ENCODE results near the gene VWDE.
"Not testable (repeated sequence)": the region's sequence is repeated elsewhere in the genome, so short reads cannot be mapped to it uniquely, and the experiment has no call there.

Gene VWDE

GRCh38 chr7:12418452-12418851, 14.8 kb upstream of the VWDE start:
- in situ Hi-C loops (cut with HindIII; ENCODE audit: low sequenced_read_pairs) = no loop called here
- TF ChIP-seq, protein P1, sequence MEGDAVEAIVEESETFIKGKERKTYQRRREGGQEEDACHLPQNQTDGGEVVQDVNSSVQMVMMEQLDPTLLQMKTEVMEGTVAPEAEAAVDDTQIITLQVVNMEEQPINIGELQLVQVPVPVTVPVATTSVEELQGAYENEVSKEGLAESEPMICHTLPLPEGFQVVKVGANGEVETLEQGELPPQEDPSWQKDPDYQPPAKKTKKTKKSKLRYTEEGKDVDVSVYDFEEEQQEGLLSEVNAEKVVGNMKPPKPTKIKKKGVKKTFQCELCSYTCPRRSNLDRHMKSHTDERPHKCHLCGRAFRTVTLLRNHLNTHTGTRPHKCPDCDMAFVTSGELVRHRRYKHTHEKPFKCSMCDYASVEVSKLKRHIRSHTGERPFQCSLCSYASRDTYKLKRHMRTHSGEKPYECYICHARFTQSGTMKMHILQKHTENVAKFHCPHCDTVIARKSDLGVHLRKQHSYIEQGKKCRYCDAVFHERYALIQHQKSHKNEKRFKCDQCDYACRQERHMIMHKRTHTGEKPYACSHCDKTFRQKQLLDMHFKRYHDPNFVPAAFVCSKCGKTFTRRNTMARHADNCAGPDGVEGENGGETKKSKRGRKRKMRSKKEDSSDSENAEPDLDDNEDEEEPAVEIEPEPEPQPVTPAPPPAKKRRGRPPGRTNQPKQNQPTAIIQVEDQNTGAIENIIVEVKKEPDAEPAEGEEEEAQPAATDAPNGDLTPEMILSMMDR (IDR thresholded peaks at IDR 0.05; ENCODE audit: low read depth, low read length, missing control alignments) = no peak
- no peak for DNase-seq (ENCODE audit: low read depth)
- H3K4me3 ChIP-seq (ENCODE audit: low read depth, low read length) = no peak overlapping the region

DNA sequence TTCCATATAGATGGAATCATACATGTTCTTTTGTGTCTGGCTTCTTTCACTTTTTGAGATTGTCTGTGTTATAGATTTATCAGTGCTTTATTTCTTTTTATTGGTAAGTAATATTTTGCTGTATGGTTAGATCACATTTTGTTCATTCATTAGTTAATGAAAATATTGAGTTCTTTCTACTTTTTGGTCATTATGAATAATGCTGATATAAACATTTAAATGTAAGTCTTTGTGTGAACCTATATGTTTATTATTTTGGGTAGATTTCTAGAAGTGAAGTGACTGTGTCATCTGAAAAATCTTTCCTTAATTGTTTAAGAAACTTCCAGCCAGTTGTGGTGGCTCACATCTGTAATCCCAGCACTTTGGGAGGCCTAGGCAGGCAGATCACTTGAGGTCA, 11.4 kb upstream of the VWDE start:
- in situ Hi-C loops (cut with HindIII; ENCODE audit: low sequenced_read_pairs) = no loop called here
- TF ChIP-seq, protein P1 (IDR thresholded peaks at IDR 0.05; ENCODE audit: low read depth, low read length, missing control alignments) = no peak
- no peak overlapping the region for H3K4me3 ChIP-seq (ENCODE audit: low read depth, low read length)
- DNase-seq (ENCODE audit: low read depth) = no peak

DNA sequence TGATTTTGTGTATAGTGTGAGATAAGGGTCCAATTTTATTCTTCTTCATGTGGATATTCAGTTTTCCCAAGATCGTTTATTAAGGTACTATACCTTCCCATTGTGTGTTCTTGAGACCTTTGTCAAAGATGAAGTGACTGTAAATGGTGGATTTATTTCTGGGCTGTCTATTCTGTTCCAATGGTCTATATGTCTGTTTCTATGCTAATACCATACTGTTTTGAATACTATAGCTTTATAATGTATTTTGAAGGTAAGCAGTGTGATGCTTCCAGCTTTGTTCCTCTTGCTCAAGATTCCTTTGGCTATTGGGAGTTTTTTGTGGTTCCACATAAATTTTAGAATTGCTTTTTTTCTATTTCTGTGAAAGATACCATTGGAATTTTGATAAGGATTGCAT, 8.7 kb upstream of the VWDE start:
- DNase-seq (ENCODE audit: low read depth) = no peak
- H3K4me3 ChIP-seq (ENCODE audit: low read depth, low read length) = no peak overlapping the region
- in situ Hi-C loops (cut with HindIII; ENCODE audit: low sequenced_read_pairs) = no loop called here
- TF ChIP-seq, protein P1 (IDR thresholded peaks at IDR 0.05; ENCODE audit: low read depth, low read length, missing control alignments) = no peak

GRCh38 chr7:12410523-12410922, 6.9 kb upstream of the VWDE start:
- DNase-seq (ENCODE audit: low read depth) = no peak
- no peak overlapping the region for H3K4me3 ChIP-seq (ENCODE audit: low read depth, low read length)
- TF ChIP-seq, protein P1 (IDR thresholded peaks at IDR 0.05; ENCODE audit: low read depth, low read length, missing control alignments) = no peak
- in situ Hi-C loops (cut with HindIII; ENCODE audit: low sequenced_read_pairs) = no loop called here

GRCh38 chr7:12409097-12409711, 5.5 kb upstream of the VWDE start:
- DNase-seq (ENCODE audit: low read depth) = no peak
- in situ Hi-C loops (cut with HindIII; ENCODE audit: low sequenced_read_pairs) = no loop called here
- no peak overlapping the region for H3K4me3 ChIP-seq (ENCODE audit: low read depth, low read length)
- TF ChIP-seq, protein P1 (IDR thresholded peaks at IDR 0.05; ENCODE audit: low read depth, low read length, missing control alignments) = no peak

DNA sequence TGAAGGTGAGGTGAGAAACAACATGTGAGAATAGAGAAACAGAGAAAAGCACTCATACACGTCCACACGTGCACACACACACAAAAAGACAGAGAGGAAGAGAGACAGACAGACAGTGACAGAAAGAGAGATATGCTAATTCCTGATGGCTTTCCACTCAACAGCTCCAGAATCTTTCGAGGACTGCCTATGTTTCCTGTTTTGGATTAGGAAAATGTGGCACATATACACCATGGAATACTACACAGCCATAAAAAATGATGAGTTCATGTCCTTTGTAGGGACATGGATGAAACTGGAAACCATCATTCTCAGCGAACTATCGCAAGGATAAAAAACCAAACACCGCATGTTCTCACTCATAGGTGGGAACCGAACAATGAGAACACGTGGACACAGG, 4.0 kb upstream of the VWDE start:
- H3K4me3 ChIP-seq (ENCODE audit: low read depth, low read length); in situ Hi-C loops (cut with HindIII; ENCODE audit: low sequenced_read_pairs); DNase-seq (ENCODE audit: low read depth): not testable (repeated sequence)

GRCh38 chr7:12402365-12402725, 1.3 kb downstream of the VWDE start:
- in situ Hi-C loops (cut with HindIII; ENCODE audit: low sequenced_read_pairs) = no loop called here
- TF ChIP-seq, protein P1 (IDR thresholded peaks at IDR 0.05; ENCODE audit: low read depth, low read length, missing control alignments) = no peak
- DNase-seq (ENCODE audit: low read depth) = no peak
- H3K4me3 ChIP-seq (ENCODE audit: low read depth, low read length) = no peak overlapping the region

Data from astrocyte of the cerebellum (primary cell).